GM21423 (cell line): ENCODE results near the gene PDSS2.
A peak's percentile ranks its signal among the peaks of the same experiment; 100 is the strongest.
"Not testable (repeated sequence)": the region's sequence is repeated elsewhere in the genome, so short reads cannot be mapped to it uniquely, and the experiment has no call there.

Experiments used
- ATAC-seq: cut with Tn5 transposase; IDR thresholded peaks from one replicate; pipeline ENCODE4 v1.9.1; 2021; ENCODE audit warnings: mild to moderate bottlenecking, moderate library complexity; ENCODE audit not compliant: unreplicated experiment

The PDSS2 gene

GRCh38 chr6:107369493-107369892 is 89.9 kb downstream of the PDSS2 start:
- no peak for ATAC-seq

- no peak for ATAC-seq
Observed at GRCh38 chr6:107368471-107368870, 90.9 kb downstream of the PDSS2 start.

- not testable (repeated sequence) for ATAC-seq
Observed at GRCh38 chr6:107364173-107364572, 95.2 kb downstream of the PDSS2 start.

GRCh38 chr6:107361753-107362604 is 97.4 kb downstream of the PDSS2 start:
- ATAC-seq, result no peak

- no peak for ATAC-seq
Observed at GRCh38 chr6:107360476-107360875, 98.9 kb downstream of the PDSS2 start.

GRCh38 chr6:107357842-107358241 is 101.5 kb downstream of the PDSS2 start:
- ATAC-seq, result no peak

- no peak for ATAC-seq
Observed at GRCh38 chr6:107357031-107357430, 102.3 kb downstream of the PDSS2 start.

- no peak for ATAC-seq
Observed at GRCh38 chr6:107355659-107356058, 103.7 kb downstream of the PDSS2 start.

GRCh38 chr6:107354451-107354850 is 104.9 kb downstream of the PDSS2 start:
- no peak for ATAC-seq

GRCh38 chr6:107353773-107354382 is 105.5 kb downstream of the PDSS2 start:
- no peak for ATAC-seq

- no peak for ATAC-seq
Observed at GRCh38 chr6:107348224-107348623, 111.1 kb downstream of the PDSS2 start.

- ATAC-seq, result no peak
Observed at GRCh38 chr6:107345393-107345792, 114.0 kb downstream of the PDSS2 start.

GRCh38 chr6:107344981-107345380 is 114.4 kb downstream of the PDSS2 start:
- ATAC-seq, result no peak

- no peak for ATAC-seq
Observed at GRCh38 chr6:107344383-107344782, 115.0 kb downstream of the PDSS2 start.

GRCh38 chr6:107342144-107342543 is 117.2 kb downstream of the PDSS2 start:
- no peak for ATAC-seq

GRCh38 chr6:107340881-107341280 is 118.5 kb downstream of the PDSS2 start:
- ATAC-seq, result no peak

GRCh38 chr6:107337191-107337741 is 122.1 kb downstream of the PDSS2 start:
- ATAC-seq, result no peak

GRCh38 chr6:107334026-107334425 is 125.3 kb downstream of the PDSS2 start:
- ATAC-seq, result no peak

GRCh38 chr6:107333491-107333890 is 125.9 kb downstream of the PDSS2 start:
- no peak for ATAC-seq

GRCh38 chr6:107331409-107332386 is 127.7 kb downstream of the PDSS2 start:
- no peak for ATAC-seq

- peak; percentile 97 for ATAC-seq
Observed at GRCh38 chr6:107330168-107330567, 129.2 kb downstream of the PDSS2 start.
